Measurements from ENCODE around the gene PSMD5. TPM values are rescaled to one million over a fixed set of nuclear protein-coding genes. Genes with fewer than 3 reads are reported as not detected.
A peak's percentile ranks its signal among the peaks of the same experiment; 100 is the strongest.

Gene PSMD5
- total RNA-seq, 1 donor from 2014 or later = 44.4 TPM

GRCh38 chr9:120870206-120870605, 27.5 kb upstream of the PSMD5 start:
- no peak for DNase-seq (ENCODE audit: low read depth)
- TF ChIP-seq CTCF (IDR thresholded peaks at IDR 0.05; ENCODE audit: insufficient read depth, low read length, poor library complexity, severe bottlenecking) = no peak
- no peak overlapping the region for H3K4me3 ChIP-seq (ENCODE audit: low read depth, low read length)

GRCh38 chr9:120869726-120870125, 27.0 kb upstream of the PSMD5 start:
- H3K4me3 ChIP-seq (ENCODE audit: low read depth, low read length) = no peak overlapping the region
- TF ChIP-seq CTCF (IDR thresholded peaks at IDR 0.05; ENCODE audit: insufficient read depth, low read length, poor library complexity, severe bottlenecking) = no peak
- H3K27me3 ChIP-seq (ENCODE audit: control insufficient read depth, insufficient read depth, low read length) = no peaks in the 10 kb centered on the region
- DNase-seq (ENCODE audit: low read depth) = no peak
- peaks cover 2% of the 10 kb centered on the region for H3K36me3 ChIP-seq (ENCODE audit: control insufficient read depth, insufficient read depth, low read length)

More at GRCh38 chr9:120870206-120870605, 27.5 kb upstream of the PSMD5 start:
- peaks cover 2% of the 10 kb centered on the region for H3K36me3 ChIP-seq (ENCODE audit: control insufficient read depth, insufficient read depth, low read length)
- H3K27me3 ChIP-seq (ENCODE audit: control insufficient read depth, insufficient read depth, low read length) = no peaks in the 10 kb centered on the region

GRCh38 chr9:120869360-120869687, 26.6 kb upstream of the PSMD5 start:
- no peak for TF ChIP-seq CTCF (IDR thresholded peaks at IDR 0.05; ENCODE audit: insufficient read depth, low read length, poor library complexity, severe bottlenecking)
- H3K36me3 ChIP-seq (ENCODE audit: control insufficient read depth, insufficient read depth, low read length) = peaks cover 2% of the 10 kb centered on the region
- peak overlapping the region; percentile 48 for H3K4me3 ChIP-seq (ENCODE audit: low read depth, low read length)
- no peak for DNase-seq (ENCODE audit: low read depth)
- H3K27me3 ChIP-seq (ENCODE audit: control insufficient read depth, insufficient read depth, low read length) = no peaks in the 10 kb centered on the region

- DNase-seq (ENCODE audit: low read depth) = peak; percentile 79
- peak; percentile 61 for TF ChIP-seq CTCF (IDR thresholded peaks at IDR 0.05; ENCODE audit: insufficient read depth, low read length, poor library complexity, severe bottlenecking)
- Histone ChIP-seq H3K27me3 (ENCODE audit: control insufficient read depth, insufficient read depth, low read length) (no peaks in the 10 kb centered on the region), H3K4me3 (ENCODE audit: low read depth, low read length) (peak overlapping the region; percentile 48), H3K36me3 (ENCODE audit: control insufficient read depth, insufficient read depth, low read length) (peaks cover 2% of the 10 kb centered on the region)
Measured at GRCh38 chr9:120868676-120869359, 26.1 kb upstream of the PSMD5 start.

- no peak for DNase-seq (ENCODE audit: low read depth)
- Histone ChIP-seq H3K4me3 (ENCODE audit: low read depth, low read length) (peak overlapping the region; percentile 12), H3K36me3 (ENCODE audit: control insufficient read depth, insufficient read depth, low read length) (peaks cover 2% of the 10 kb centered on the region), H3K27me3 (ENCODE audit: control insufficient read depth, insufficient read depth, low read length) (no peaks in the 10 kb centered on the region)
- no peak for TF ChIP-seq CTCF (IDR thresholded peaks at IDR 0.05; ENCODE audit: insufficient read depth, low read length, poor library complexity, severe bottlenecking)
Measured at GRCh38 chr9:120868339-120868675, 25.6 kb upstream of the PSMD5 start.

GRCh38 chr9:120867676-120868338, 25.1 kb upstream of the PSMD5 start:
- DNase-seq (ENCODE audit: low read depth) = no peak
- no peak overlapping the region for H3K4me3 ChIP-seq (ENCODE audit: low read depth, low read length)
- peaks cover 2% of the 10 kb centered on the region for H3K36me3 ChIP-seq (ENCODE audit: control insufficient read depth, insufficient read depth, low read length)
- H3K27me3 ChIP-seq (ENCODE audit: control insufficient read depth, insufficient read depth, low read length) = no peaks in the 10 kb centered on the region
- TF ChIP-seq CTCF (IDR thresholded peaks at IDR 0.05; ENCODE audit: insufficient read depth, low read length, poor library complexity, severe bottlenecking) = no peak
